Smooth muscle cell of the umbilical artery (primary cell): ENCODE results near the gene DLG3. TPM values are rescaled to one million over a fixed set of nuclear protein-coding genes. Genes with fewer than 3 reads are reported as not detected.

Experiments used
- total RNA-seq: library from RNA; depleted of rRNA; stranded (reverse); fragments of >200 nt; gene quantifications from 2 replicates; pipeline ENCODE4 v1.2.3, GENCODE V29; 2014

The DLG3 gene
- 13.7 and 15.4 TPM in 2 replicates for total RNA-seq

DNA sequence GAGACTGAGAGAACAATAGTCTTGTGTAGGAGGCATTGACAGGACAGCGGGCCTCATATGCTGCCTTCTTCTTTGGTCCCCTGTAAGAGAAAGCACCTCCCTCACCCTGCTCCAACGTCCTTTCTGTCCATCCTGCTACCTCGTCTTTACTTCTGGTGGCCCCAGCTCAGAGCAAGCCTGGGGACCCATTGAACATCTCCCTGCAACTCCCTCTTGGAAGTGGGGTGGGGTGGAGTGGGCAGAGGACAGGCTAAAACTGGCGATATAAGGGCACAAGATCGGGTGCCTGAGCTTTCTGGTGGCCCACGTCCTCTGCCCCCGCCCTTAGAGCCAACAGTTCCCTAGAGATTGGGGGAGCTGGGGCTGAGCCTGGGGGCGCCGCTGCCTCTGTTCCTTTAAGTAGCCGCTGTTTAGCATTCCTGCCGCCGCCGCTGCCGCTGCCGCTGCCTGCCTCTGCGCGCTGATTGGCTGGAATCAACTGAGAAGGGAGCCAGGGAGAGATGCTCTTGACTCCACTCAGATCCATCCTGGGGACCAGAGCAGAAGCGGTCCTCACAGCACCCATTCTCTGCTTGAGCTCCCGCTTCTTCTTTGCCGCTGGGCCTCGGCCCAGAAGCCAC lies at the start of gene DLG3:
Gene DLG3, plus strand, starts transcription at position 510 of the 620 bp plus-strand sequence. CDS start 367 bp downstream, outside the sequence.

DNA sequence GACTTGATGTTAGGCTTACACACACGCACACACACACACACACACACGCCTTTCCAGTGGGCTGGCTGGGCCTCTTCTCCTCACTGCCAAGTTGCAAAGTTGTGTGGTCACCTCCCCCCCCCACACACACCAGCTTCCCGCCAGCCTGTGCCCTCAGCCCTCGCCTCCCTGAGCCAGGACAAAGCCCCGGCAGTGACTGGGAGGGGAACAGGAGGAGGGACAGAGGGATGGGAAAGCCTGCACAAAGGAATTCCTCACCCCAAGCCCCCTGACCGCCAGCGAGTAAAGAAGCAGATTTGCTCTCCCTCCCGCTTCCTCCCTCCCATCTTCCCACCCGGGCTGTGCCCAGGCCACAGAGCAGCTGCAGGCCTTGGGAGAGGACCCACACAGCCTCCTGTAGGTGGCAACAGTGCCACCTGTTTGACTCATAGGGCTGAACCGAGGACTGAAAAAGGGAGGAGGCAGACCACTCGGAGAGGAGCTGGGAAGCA lies 21.7 kb upstream of the DLG3 start, which contains the start of gene GDPD2:
Gene GDPD2, plus strand, starts transcription at position 464 of the 491 bp plus-strand sequence. CDS start 1,671 bp downstream, outside the sequence.

Other genes starting within 250 kb of the DLG3 start
- not detected in 2 replicates for gene AWAT1, start 210.2 kb upstream of the DLG3 start, total RNA-seq
- 0.14 TPM in 1 of 2 replicates, not detected in the other for gene P2RY4, start 184.6 kb upstream of the DLG3 start, total RNA-seq
- gene ARR3, start 176.5 kb upstream of the DLG3 start, total RNA-seq: not detected in 2 replicates
- gene RAB41, start 162.7 kb upstream of the DLG3 start, total RNA-seq: not detected in 2 replicates
- gene PDZD11, start 154.9 kb upstream of the DLG3 start, total RNA-seq: 41.6 and 44.8 TPM in 2 replicates
- 1.2 and 10.9 TPM in 2 replicates for gene KIF4A, start 154.7 kb upstream of the DLG3 start, total RNA-seq
- not detected in 2 replicates for gene GDPD2, start 21.5 kb upstream of the DLG3 start, total RNA-seq